GM12892 (cell line): ENCODE measurements around the gene DESI1.

ENCODE experiments used
- POLR2AphosphoS5 ChIP-seq: IDR thresholded peaks from 2 replicates; pipeline ENCODE4 v1.6.1; 2011; ENCODE audit warnings: low read depth, low read length, control low read depth
- TAF1 ChIP-seq: IDR thresholded peaks from 2 replicates; pipeline ENCODE4 v1.6.1; 2011; ENCODE audit warnings: low read depth, mild to moderate bottlenecking, control low read depth, low read length, borderline replicate concordance

GRCh38 chr22:41574847-41575381 is 45.9 kb downstream of the DESI1 start:
- TF ChIP-seq POLR2AphosphoS5 (no peak), TAF1 (no peak)
